Smooth muscle cell (in vitro differentiated cells): ENCODE results near the gene UBE2N. TPM values are rescaled to one million over a fixed set of nuclear protein-coding genes. Genes with fewer than 3 reads are reported as not detected.
A peak's percentile ranks its signal among the peaks of the same experiment; 100 is the strongest.
"Not testable (repeated sequence)": the region's sequence is repeated elsewhere in the genome, so short reads cannot be mapped to it uniquely, and the experiment has no call there.

ENCODE experiments used
- DNase-seq: peaks from one replicate; lab custom pipeline; 2025; ENCODE audit not compliant: unreplicated experiment; lab: John Stamatoyannopoulos, UW
- H2AFZ ChIP-seq: fragments of 200-600 bp; sonication (generic); 2 replicates; pipeline ENCODE4 v1.6.0; 2016; ENCODE audit warnings: antibody characterized with exemption, low read depth, mild to moderate bottlenecking
- H3F3A ChIP-seq: fragments of 200-600 bp; sonication (generic); 2 replicates; pipeline ENCODE4 v1.6.0; 2017; ENCODE audit warnings: antibody characterized with exemption, low read depth
- H3K27ac ChIP-seq: fragments of 200-600 bp; sonication (generic); 2 replicates; pipeline ENCODE4 v1.5.1; 2016; ENCODE audit warnings: low read depth, mild to moderate bottlenecking
- H3K27me3 ChIP-seq: fragments of 200-600 bp; sonication (generic); 2 replicates; pipeline ENCODE4 v1.6.1; 2016; ENCODE audit warnings: low read depth, mild to moderate bottlenecking
- H3K36me3 ChIP-seq: fragments of 200-600 bp; sonication (generic); 2 replicates; pipeline ENCODE4 v1.5.1; 2016; ENCODE audit warnings: low read depth
- H3K4me1 ChIP-seq: fragments of 200-600 bp; sonication (generic); 2 replicates; pipeline ENCODE4 v1.5.1; 2016; ENCODE audit warnings: low read depth
- H3K4me2 ChIP-seq: fragments of 200-600 bp; sonication (generic); 2 replicates; pipeline ENCODE4 v1.6.0; 2016; ENCODE audit warnings: mild to moderate bottlenecking
- H3K4me3 ChIP-seq: fragments of 200-600 bp; sonication (generic); 2 replicates; pipeline ENCODE4 v1.5.1; 2016; ENCODE audit warnings: mild to moderate bottlenecking
- H3K79me2 ChIP-seq: fragments of 200-600 bp; sonication (generic); 2 replicates; pipeline ENCODE4 v1.6.0; 2016; ENCODE audit warnings: low read depth, mild to moderate bottlenecking
- H3K9ac ChIP-seq: fragments of 200-600 bp; sonication (generic); 2 replicates; pipeline ENCODE4 v1.6.0; 2016; ENCODE audit warnings: low read depth
- H3K9me3 ChIP-seq: fragments of 200-600 bp; sonication (generic); replicated peaks from 2 replicates; pipeline ENCODE4 v1.5.1; 2016; ENCODE audit warnings: low read depth
- H4K20me1 ChIP-seq: fragments of 200-600 bp; sonication (generic); 2 replicates; pipeline ENCODE4 v1.6.0; 2016; ENCODE audit warnings: low read depth
- CTCF ChIP-seq: fragments of 200-600 bp; sonication (generic); IDR thresholded peaks from 2 replicates; pipeline ENCODE4 v1.5.1; 2017; ENCODE audit warnings: borderline replicate concordance, mild to moderate bottlenecking, antibody characterized with exemption; ENCODE audit not compliant: insufficient read depth, poor library complexity, severe bottlenecking
- WGBS: methylation state at CpG from one replicate; pipeline ENCODE4 v1.1.7; 2016; ENCODE audit warnings: low lambda C conversion rate; 5-methylcytosine and 5-hydroxymethylcytosine counted together
- polyA plus RNA-seq: library from polyadenylated mRNA; unstranded; fragments of >200 nt; fragmentation: Nextera tagmentation; extraction: Ambion mirVana; gene quantifications from 2 replicates; pipeline ENCODE4 v1.2.1, GENCODE V29; 2016
- total RNA-seq: library from RNA; depleted of rRNA; stranded (reverse); fragments of >200 nt; gene quantifications from 2 replicates; pipeline ENCODE4 v1.2.3, GENCODE V29; 2014

UBE2N gene
- total and polyA plus RNA-seq, 2 experiments from 2014 or later: 61.3 to 111 TPM

DNA sequence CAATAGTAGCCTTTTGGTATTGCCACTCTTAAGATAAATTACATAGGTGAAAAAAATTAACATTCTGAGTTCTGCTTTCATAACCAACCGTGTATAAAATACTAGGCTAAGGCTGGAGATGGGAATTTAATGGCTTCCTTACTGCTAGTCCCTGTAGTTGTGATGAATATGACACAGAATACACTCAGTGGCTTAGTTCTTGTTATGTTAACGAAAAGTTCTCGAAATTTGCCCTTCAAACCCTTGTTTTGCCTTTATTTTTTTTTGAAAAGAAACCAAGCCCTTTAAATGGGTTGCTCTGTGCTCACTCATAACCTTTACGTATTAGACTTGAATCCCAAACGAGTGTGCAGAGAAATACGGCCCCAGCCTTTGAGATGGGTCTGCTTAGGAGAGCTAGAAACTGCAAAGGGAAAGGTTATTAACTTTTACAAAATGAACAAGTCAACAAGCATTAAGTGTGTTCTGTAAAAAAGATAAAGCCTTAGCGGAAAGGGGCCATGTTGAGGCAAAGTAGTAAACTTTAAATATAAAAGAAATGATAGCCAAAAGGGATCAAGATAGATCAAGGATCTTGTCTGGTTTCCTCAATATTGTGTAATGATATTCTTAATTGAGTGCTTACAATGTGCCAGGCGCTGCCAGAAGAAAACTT lies 62.3 kb downstream of the UBE2N start:
- Histone ChIP-seq H3K9ac (peak overlapping the region; percentile 96), H3K4me3 (peak overlapping the region; percentile 93), H3K27ac (peak overlapping the region; percentile 96), H2AFZ (no peak overlapping the region), H3K9me3 (no peaks in the 10 kb centered on the region), H3K4me1 (peaks cover 36% of the 10 kb centered on the region), H3K4me2 (peak overlapping the region; percentile 94), H4K20me1 (peaks cover 60% of the 10 kb centered on the region), H3K27me3 (no peaks in the 10 kb centered on the region), H3K79me2 (peaks cover 67% of the 10 kb centered on the region), H3F3A (peaks cover 11% of the 10 kb centered on the region), H3K36me3 (no peaks in the 10 kb centered on the region)
- no peak for DNase-seq
- no peak for TF ChIP-seq CTCF
- WGBS: 2% methylated on average over 8 of the region's 8 CpGs

- no peaks in the 10 kb centered on the region for H3K36me3 ChIP-seq
- no peaks in the 10 kb centered on the region for H3K27me3 ChIP-seq
- peaks cover 63% of the 10 kb centered on the region for H3K79me2 ChIP-seq
- no peak for TF ChIP-seq CTCF
- peak overlapping the region; percentile 93 for H3K4me3 ChIP-seq
- H3K4me1 ChIP-seq: peaks cover 41% of the 10 kb centered on the region
- peaks cover 11% of the 10 kb centered on the region for H3F3A ChIP-seq
- peak overlapping the region; percentile 96 for H3K9ac ChIP-seq
- WGBS: 0% methylated on average over 4 of the region's 4 CpGs
- no peak overlapping the region for H2AFZ ChIP-seq
- peak overlapping the region; percentile 96 for H3K27ac ChIP-seq
- no peak for DNase-seq
- H3K4me2 ChIP-seq: peak overlapping the region; percentile 94
- H3K9me3 ChIP-seq: no peaks in the 10 kb centered on the region
- H4K20me1 ChIP-seq: peaks cover 55% of the 10 kb centered on the region
These were observed 62.8 kb downstream of the UBE2N start for GRCh38 chr12:93378998-93379325.

- H3K36me3 ChIP-seq, H3K27me3 ChIP-seq, H3K9me3 ChIP-seq: not testable (repeated sequence)
- H3K4me3 ChIP-seq: peak overlapping the region; percentile 93
- H3K4me2 ChIP-seq: peak overlapping the region; percentile 94
- peak overlapping the region; percentile 96 for H3K9ac ChIP-seq
- H2AFZ ChIP-seq: peak overlapping the region; percentile 70
- peaks cover 50% of the 10 kb centered on the region for H4K20me1 ChIP-seq
- peak overlapping the region; percentile 96 for H3K27ac ChIP-seq
- peaks cover 11% of the 10 kb centered on the region for H3F3A ChIP-seq
- under 1% methylated on average over 44 of the region's 64 CpGs for WGBS
- peaks cover 57% of the 10 kb centered on the region for H3K79me2 ChIP-seq
- peaks cover 45% of the 10 kb centered on the region for H3K4me1 ChIP-seq
- peak; percentile 32 for DNase-seq
These were observed 63.4 kb downstream of the UBE2N start for GRCh38 chr12:93378196-93378997.

GRCh38 chr12:93377252-93378195 lies 64.2 kb downstream of the UBE2N start, which contains the start of gene NUDT4:
Gene NUDT4 (plus strand): TSS chr12:93377925. CDS start chr12:93378323, 398 bp downstream.
- 2% methylated on average over 19 of the region's 79 CpGs for WGBS
- Histone ChIP-seq H3K4me3 (peak within 1 kb of the TSS; percentile 93), H3K9me3 (no peaks in the 10 kb centered on the region), H3K79me2 (peaks cover 48% of the 10 kb centered on the region), H3K36me3 (no peaks in the 10 kb centered on the region), H3K27me3 (no peaks in the 10 kb centered on the region), H3K4me1 (peaks cover 45% of the 10 kb centered on the region), H4K20me1 (peaks cover 41% of the 10 kb centered on the region), H2AFZ (peak within 1 kb of the TSS; percentile 93), H3K4me2 (peak within 1 kb of the TSS; percentile 94), H3K27ac (peak within 1 kb of the TSS; percentile 96), H3K9ac (peak within 1 kb of the TSS; percentile 96), H3F3A (peaks cover 11% of the 10 kb centered on the region)
- no peak for TF ChIP-seq CTCF
- DNase-seq: peak; percentile 95
